ENCODE measurements around the gene GNAT1.
A peak's percentile ranks its signal among the peaks of the same experiment; 100 is the strongest.

Gene GNAT1

GRCh38 chr3:50158530-50159146 lies 32.8 kb upstream of the GNAT1 start:
- no peak for ATAC-seq
- TF ChIP-seq PATZ1 (CRISPR knock-in tag; IDR thresholded peaks at IDR 0.05; ENCODE audit: borderline replicate concordance) (no peak), RARB (CRISPR knock-in tag; IDR thresholded peaks at IDR 0.05) (no peak)

- TF ChIP-seq TOX (CRISPR knock-in tag; IDR thresholded peaks at IDR 0.05; ENCODE audit: borderline replicate concordance) (no peak), GLIS3 (CRISPR knock-in tag; IDR thresholded peaks at IDR 0.05) (no peak), BACH2 (CRISPR knock-in tag; IDR thresholded peaks at IDR 0.05; ENCODE audit: borderline replicate concordance) (no peak)
- no peak for ATAC-seq
Measured at GRCh38 chr3:50160561-50160983, 30.8 kb upstream of the GNAT1 start.

- ATAC-seq: no peak
- TF ChIP-seq ISL1 (CRISPR knock-in tag; IDR thresholded peaks at IDR 0.05) (no peak), ZNF70 (CRISPR knock-in tag; IDR thresholded peaks at IDR 0.05) (no peak)
Measured at GRCh38 chr3:50161320-50161719, 30.1 kb upstream of the GNAT1 start.

GRCh38 chr3:50162034-50162883 lies 29.2 kb upstream of the GNAT1 start:
- TF ChIP-seq ZNF8 (CRISPR knock-in tag; IDR thresholded peaks at IDR 0.05): no peak
- TF ChIP-seq ZNF70 (CRISPR knock-in tag; IDR thresholded peaks at IDR 0.05): no peak
- no peak for TF ChIP-seq PATZ1 (CRISPR knock-in tag; IDR thresholded peaks at IDR 0.05; ENCODE audit: borderline replicate concordance)
- TF ChIP-seq TOX (CRISPR knock-in tag; IDR thresholded peaks at IDR 0.05; ENCODE audit: borderline replicate concordance): no peak
- TF ChIP-seq ZFP30 (CRISPR knock-in tag; IDR thresholded peaks at IDR 0.05): no peak
- TF ChIP-seq ESRRG (CRISPR knock-in tag; IDR thresholded peaks at IDR 0.05): no peak
- no peak for TF ChIP-seq ZFP3 (CRISPR knock-in tag; IDR thresholded peaks at IDR 0.05)
- TF ChIP-seq ZNF565 (CRISPR knock-in tag; conservative IDR thresholded peaks at IDR 0.05; ENCODE audit: low read depth): no peak
- ATAC-seq: no peak

- TF ChIP-seq ESRRG (CRISPR knock-in tag; IDR thresholded peaks at IDR 0.05) (no peak), ZNF70 (CRISPR knock-in tag; IDR thresholded peaks at IDR 0.05) (no peak), ISL1 (CRISPR knock-in tag; IDR thresholded peaks at IDR 0.05) (peak; percentile 50)
- ATAC-seq: peak; percentile 76
Measured at GRCh38 chr3:50163572-50164455, 27.6 kb upstream of the GNAT1 start.

GRCh38 chr3:50164481-50164880 lies 26.9 kb upstream of the GNAT1 start:
- no peak for ATAC-seq
- TF ChIP-seq ZFP30 (CRISPR knock-in tag; IDR thresholded peaks at IDR 0.05): no peak

GRCh38 chr3:50164984-50165909 lies 26.2 kb upstream of the GNAT1 start:
- peak; percentile 75 for ATAC-seq
- TF ChIP-seq ZNF8 (CRISPR knock-in tag; IDR thresholded peaks at IDR 0.05) (no peak), RARB (CRISPR knock-in tag; IDR thresholded peaks at IDR 0.05) (no peak), ESRRG (CRISPR knock-in tag; IDR thresholded peaks at IDR 0.05) (no peak), SNAI2 (CRISPR knock-in tag; IDR thresholded peaks at IDR 0.05) (no peak), TCF4 (CRISPR knock-in tag; IDR thresholded peaks at IDR 0.05; ENCODE audit: borderline replicate concordance) (no peak), CSRNP3 (CRISPR knock-in tag; IDR thresholded peaks at IDR 0.05) (no peak), PATZ1 (CRISPR knock-in tag; IDR thresholded peaks at IDR 0.05; ENCODE audit: borderline replicate concordance) (no peak), PPARA (CRISPR knock-in tag; IDR thresholded peaks at IDR 0.05; ENCODE audit: borderline replicate concordance) (no peak)

Data from SK-N-SH treated with all-trans-retinoic acid at 6 μM for 48 hours (cell line).